ENCODE measurements around the gene PREX1. TPM values are rescaled to one million over a fixed set of nuclear protein-coding genes. Genes with fewer than 3 reads are reported as not detected.

Gene PREX1
- total RNA-seq, 1 experiment from 2014 or later = 9.5 TPM

GRCh38 chr20:48680650-48681049, 147.1 kb downstream of the PREX1 start:
- intact Hi-C loops (cut with micrococcal nuclease; ENCODE audit: unreplicated experiment) = no loop called here
- ChIA-PET POLR2A (no interaction called here), CTCF (interaction anchor here (1.2 kb wide), 1 partner anchor 15 kb away, joined by 3 read pairs; no protein-coding TSS in a partner anchor)
- Mint-ChIP-seq H3K9me3 (ENCODE audit: unreplicated experiment) (no peaks in the 10 kb centered on the region), H3K27ac (ENCODE audit: unreplicated experiment) (no peak overlapping the region), H3K4me3 (ENCODE audit: unreplicated experiment) (no peak overlapping the region), H3K27me3 (ENCODE audit: insufficient read depth, unreplicated experiment) (no peaks in the 10 kb centered on the region), H3K36me3 (ENCODE audit: insufficient read depth, unreplicated experiment) (no peaks in the 10 kb centered on the region), H3K4me1 (ENCODE audit: low read depth, unreplicated experiment) (no peaks in the 10 kb centered on the region)
- Histone ChIP-seq H3K27me3 (replicated peaks; ENCODE audit: control insufficient read depth, insufficient read depth, low read length) (no peaks in the 10 kb centered on the region), H3K4me3 (ENCODE audit: low read depth, low read length) (no peak overlapping the region), H3K9me3 (no peaks in the 10 kb centered on the region), H3K36me3 (ENCODE audit: control insufficient read depth, insufficient read depth, low read length) (0 out of 2 replicates have a peak, but pooled peaks cover 1% of the 10 kb centered on the region), H3K4me1 (peaks cover 20% of the 10 kb centered on the region)
- no peak for DNase-seq
- TF ChIP-seq CTCF (IDR thresholded peaks at IDR 0.05; ENCODE audit: insufficient read depth in 1 of 2, low read depth in 1 of 2, low read length in 1 of 2, severe bottlenecking in 1 of 2, unreplicated experiment in 1 of 2) = no peak
- no TSS peak for BruUV-seq (replicated peaks)

GRCh38 chr20:48679599-48679998, 148.2 kb downstream of the PREX1 start:
- no peak overlapping the region for H3K27ac Mint-ChIP-seq (ENCODE audit: unreplicated experiment)

GRCh38 chr20:48679011-48679410, 148.8 kb downstream of the PREX1 start:
- Mint-ChIP-seq H3K27ac (ENCODE audit: unreplicated experiment) (no peak overlapping the region), H3K4me1 (ENCODE audit: low read depth, unreplicated experiment) (no peaks in the 10 kb centered on the region), H3K27me3 (ENCODE audit: insufficient read depth, unreplicated experiment) (no peaks in the 10 kb centered on the region), H3K9me3 (ENCODE audit: unreplicated experiment) (no peaks in the 10 kb centered on the region), H3K36me3 (ENCODE audit: insufficient read depth, unreplicated experiment) (no peaks in the 10 kb centered on the region), H3K4me3 (ENCODE audit: unreplicated experiment) (no peak overlapping the region)
- no TSS peak for BruUV-seq (replicated peaks)
- DNase-seq = no peak
- H3K4me1 ChIP-seq = peaks cover 20% of the 10 kb centered on the region
- H3K27me3 ChIP-seq (replicated peaks; ENCODE audit: control insufficient read depth, insufficient read depth, low read length) = no peaks in the 10 kb centered on the region
- ChIA-PET CTCF (interaction anchor here (1.3 kb wide), 1 partner anchor 22 kb away, joined by 4 read pairs; no protein-coding TSS in a partner anchor), POLR2A (no interaction called here)
- intact Hi-C loops (cut with micrococcal nuclease; ENCODE audit: unreplicated experiment) = no loop called here
- H3K36me3 ChIP-seq (ENCODE audit: control insufficient read depth, insufficient read depth, low read length) = 0 out of 2 replicates have a peak, but pooled peaks cover 1% of the 10 kb centered on the region
- no peak overlapping the region for H3K4me3 ChIP-seq (ENCODE audit: low read depth, low read length)
- H3K9me3 ChIP-seq = no peaks in the 10 kb centered on the region
- no peak for TF ChIP-seq CTCF (IDR thresholded peaks at IDR 0.05; ENCODE audit: insufficient read depth in 1 of 2, low read depth in 1 of 2, low read length in 1 of 2, severe bottlenecking in 1 of 2, unreplicated experiment in 1 of 2)

More at GRCh38 chr20:48679599-48679998, 148.2 kb downstream of the PREX1 start:
- Mint-ChIP-seq H3K36me3 (ENCODE audit: insufficient read depth, unreplicated experiment) (no peaks in the 10 kb centered on the region), H3K4me1 (ENCODE audit: low read depth, unreplicated experiment) (no peaks in the 10 kb centered on the region), H3K9me3 (ENCODE audit: unreplicated experiment) (no peaks in the 10 kb centered on the region), H3K27me3 (ENCODE audit: insufficient read depth, unreplicated experiment) (no peaks in the 10 kb centered on the region), H3K4me3 (ENCODE audit: unreplicated experiment) (no peak overlapping the region)
- no peaks in the 10 kb centered on the region for H3K27me3 ChIP-seq (replicated peaks; ENCODE audit: control insufficient read depth, insufficient read depth, low read length)
- H3K36me3 ChIP-seq (ENCODE audit: control insufficient read depth, insufficient read depth, low read length) = 0 out of 2 replicates have a peak, but pooled peaks cover 1% of the 10 kb centered on the region
- no peaks in the 10 kb centered on the region for H3K9me3 ChIP-seq
- DNase-seq = peak; percentile 72 to 84
- POLR2A ChIA-PET = no interaction called here
- H3K4me3 ChIP-seq (ENCODE audit: low read depth, low read length) = no peak overlapping the region
- intact Hi-C loops (cut with micrococcal nuclease; ENCODE audit: unreplicated experiment) = no loop called here
- no TSS peak for BruUV-seq (replicated peaks)
- peaks cover 20% of the 10 kb centered on the region for H3K4me1 ChIP-seq
- no peak for TF ChIP-seq CTCF (IDR thresholded peaks at IDR 0.05; ENCODE audit: insufficient read depth in 1 of 2, low read depth in 1 of 2, low read length in 1 of 2, severe bottlenecking in 1 of 2, unreplicated experiment in 1 of 2)
- CTCF ChIA-PET = interaction anchor here (1.3 kb wide), 1 partner anchor 22 kb away, joined by 4 read pairs; no protein-coding TSS in a partner anchor

All from Caco-2 (cell line).